OCI-LY3 (cell line): ENCODE data around the gene MX1.

Source experiments
- CTCF ChIP-seq: fragments of 200-600, 300-600 bp; sonication (generic); IDR thresholded peaks from 2 replicates; pipeline ENCODE4 v1.5.1; 2014; ENCODE audit warnings: antibody characterized with exemption, low read length, low read depth
- EZH2phosphoT487 ChIP-seq: fragments of 200-600 bp; shearing (Covaris generic); IDR thresholded peaks from 2 replicates; pipeline ENCODE4 v1.6.1; 2018; ENCODE audit warnings: antibody characterized with exemption, mixed run types, low read depth

DNA sequence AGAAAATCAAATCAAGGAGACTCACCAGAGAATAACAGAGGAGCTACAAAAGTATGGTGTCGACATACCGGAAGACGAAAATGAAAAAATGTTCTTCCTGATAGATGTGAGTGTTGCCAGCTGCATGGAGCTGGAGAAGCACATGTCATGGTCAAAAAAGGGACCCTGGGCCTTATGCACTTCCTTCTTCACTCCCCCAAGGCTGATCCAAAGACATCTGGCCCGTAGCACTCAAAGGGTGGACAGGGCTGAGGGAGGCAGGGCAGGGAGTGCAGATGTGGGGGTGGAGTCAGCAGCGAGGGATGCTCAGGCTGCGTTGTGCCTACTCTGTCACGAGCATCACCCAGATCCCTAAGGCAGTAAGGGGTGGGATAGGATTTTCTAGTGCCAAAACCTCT lies 19.4 kb downstream of the MX1 start:
- TF ChIP-seq CTCF = no peak
- no peak for TF ChIP-seq EZH2phosphoT487
